Measurements from ENCODE around the gene IFIH1.

Gene IFIH1

GRCh38 chr2:162220368-162220767, 98.1 kb downstream of the IFIH1 start:
- H3K9me3 ChIP-seq (ENCODE audit: control insufficient read depth, low read length) = no peaks in the 10 kb centered on the region
- H3K18ac ChIP-seq (ENCODE audit: low read depth in 1 of 2, low read length in 2 of 2) = no peak overlapping the region
- no peak overlapping the region for H2BK5ac ChIP-seq (ENCODE audit: low read depth, low read length, poor library complexity, severe bottlenecking)
- no peak overlapping the region for H3K4me3 ChIP-seq (ENCODE audit: insufficient read depth in 1 of 2, low read depth in 1 of 2, low read length in 2 of 2)
- DNase-seq = no peak
- no peak overlapping the region for H2AK5ac ChIP-seq (ENCODE audit: low read length, severe bottlenecking)
- no peak overlapping the region for H2BK12ac ChIP-seq (ENCODE audit: low read length in 2 of 2)
- H2AFZ ChIP-seq (ENCODE audit: low read depth, low read length) = no peak overlapping the region
- no peak overlapping the region for H4K8ac ChIP-seq (ENCODE audit: low read length)
- H4K91ac ChIP-seq (ENCODE audit: low read length) = no peak overlapping the region
- H3K27me3 ChIP-seq (ENCODE audit: control insufficient read depth in 1 of 2, insufficient read depth in 1 of 2, low read length in 2 of 2) = no peaks in the 10 kb centered on the region
- H3K4me2 ChIP-seq (ENCODE audit: low read length, poor library complexity, severe bottlenecking) = no peak overlapping the region
- H3K4ac ChIP-seq (ENCODE audit: low read depth in 1 of 2, low read length in 2 of 2) = no peak overlapping the region
- no peaks in the 10 kb centered on the region for H3K4me1 ChIP-seq (ENCODE audit: control insufficient read depth, insufficient read depth, low read depth, low read length)
- WGBS = 94% methylated on average over 1 of the region's 1 CpG
- H3K27ac ChIP-seq (ENCODE audit: low read length, poor library complexity, severe bottlenecking) = no peak overlapping the region
- no peak overlapping the region for H2BK120ac ChIP-seq (ENCODE audit: low read depth, low read length)
- peak overlapping the region; percentile 59 for H3K9ac ChIP-seq (ENCODE audit: low read length)
- no peak overlapping the region for H2BK15ac ChIP-seq (ENCODE audit: low read depth, poor library complexity, severe bottlenecking)
- no peak overlapping the region for H3K23ac ChIP-seq (ENCODE audit: low read length in 2 of 2)
- H3K36me3 ChIP-seq (ENCODE audit: control insufficient read depth in 1 of 2, insufficient read depth in 2 of 2, low read depth in 1 of 2, low read length in 2 of 2) = peaks cover 0 to 99% of the 10 kb centered on the region in 2 experiments
- no peaks in the 10 kb centered on the region for H3K79me1 ChIP-seq (replicated peaks; ENCODE audit: low read length, poor library complexity, severe bottlenecking)
- no peak overlapping the region for H3K14ac ChIP-seq (ENCODE audit: low read length in 2 of 2)

- H4K8ac ChIP-seq (ENCODE audit: low read length) = no peak overlapping the region
- no peaks in the 10 kb centered on the region for H3K79me1 ChIP-seq (replicated peaks; ENCODE audit: low read length, poor library complexity, severe bottlenecking)
- H3K4ac ChIP-seq (ENCODE audit: low read depth in 1 of 2, low read length in 2 of 2) = no peak overlapping the region
- no peak overlapping the region for H3K4me2 ChIP-seq (ENCODE audit: low read length, poor library complexity, severe bottlenecking)
- no peak overlapping the region for H3K27ac ChIP-seq (ENCODE audit: low read length, poor library complexity, severe bottlenecking)
- H3K27me3 ChIP-seq (ENCODE audit: control insufficient read depth in 1 of 2, insufficient read depth in 1 of 2, low read length in 2 of 2) = no peaks in the 10 kb centered on the region
- no peak overlapping the region for H2BK15ac ChIP-seq (ENCODE audit: low read depth, poor library complexity, severe bottlenecking)
- no peak overlapping the region for H4K91ac ChIP-seq (ENCODE audit: low read length)
- H2BK12ac ChIP-seq (ENCODE audit: low read length in 2 of 2) = no peak overlapping the region
- H3K18ac ChIP-seq (ENCODE audit: low read depth in 1 of 2, low read length in 2 of 2) = no peak overlapping the region
- no peaks in the 10 kb centered on the region for H3K4me1 ChIP-seq (ENCODE audit: control insufficient read depth, insufficient read depth, low read depth, low read length)
- H2BK5ac ChIP-seq (ENCODE audit: low read depth, low read length, poor library complexity, severe bottlenecking) = no peak overlapping the region
- no peak overlapping the region for H2AFZ ChIP-seq (ENCODE audit: low read depth, low read length)
- no peak overlapping the region for H3K4me3 ChIP-seq (ENCODE audit: insufficient read depth in 1 of 2, low read depth in 1 of 2, low read length in 2 of 2)
- H3K14ac ChIP-seq (ENCODE audit: low read length in 2 of 2) = no peak overlapping the region
- H3K23ac ChIP-seq (ENCODE audit: low read length in 2 of 2) = no peak overlapping the region
- WGBS = 94% methylated on average over 2 of the region's 4 CpGs
- H2AK5ac ChIP-seq (ENCODE audit: low read length, severe bottlenecking) = no peak overlapping the region
- DNase-seq = no peak
- H3K9me3 ChIP-seq (ENCODE audit: control insufficient read depth, low read length) = no peaks in the 10 kb centered on the region
- H2BK120ac ChIP-seq (ENCODE audit: low read depth, low read length) = no peak overlapping the region
- peak overlapping the region; percentile 59 for H3K9ac ChIP-seq (ENCODE audit: low read length)
- H3K36me3 ChIP-seq (ENCODE audit: control insufficient read depth in 1 of 2, insufficient read depth in 2 of 2, low read depth in 1 of 2, low read length in 2 of 2) = peaks cover 0 to 99% of the 10 kb centered on the region in 2 experiments
Measured at GRCh38 chr2:162219426-162219825, 99.1 kb downstream of the IFIH1 start.

- H3K27ac ChIP-seq (ENCODE audit: low read length, poor library complexity, severe bottlenecking) = no peak overlapping the region
- no peaks in the 10 kb centered on the region for H3K79me1 ChIP-seq (replicated peaks; ENCODE audit: low read length, poor library complexity, severe bottlenecking)
- no peak overlapping the region for H3K4ac ChIP-seq (ENCODE audit: low read depth in 1 of 2, low read length in 2 of 2)
- peak overlapping the region; percentile 5 for H3K9ac ChIP-seq (ENCODE audit: low read length)
- H3K27me3 ChIP-seq (ENCODE audit: control insufficient read depth in 1 of 2, insufficient read depth in 1 of 2, low read length in 2 of 2) = no peaks in the 10 kb centered on the region
- no peak overlapping the region for H2BK12ac ChIP-seq (ENCODE audit: low read length in 2 of 2)
- no peak overlapping the region for H2BK5ac ChIP-seq (ENCODE audit: low read depth, low read length, poor library complexity, severe bottlenecking)
- no peak for DNase-seq
- WGBS = no CpG with 5 or more reads among the region's 1 CpG
- no peak overlapping the region for H3K4me3 ChIP-seq (ENCODE audit: insufficient read depth in 1 of 2, low read depth in 1 of 2, low read length in 2 of 2)
- peaks cover 0 to 97% of the 10 kb centered on the region in 2 experiments for H3K36me3 ChIP-seq (ENCODE audit: control insufficient read depth in 1 of 2, insufficient read depth in 2 of 2, low read depth in 1 of 2, low read length in 2 of 2)
- no peak overlapping the region for H2AK5ac ChIP-seq (ENCODE audit: low read length, severe bottlenecking)
- no peak overlapping the region for H4K91ac ChIP-seq (ENCODE audit: low read length)
- no peaks in the 10 kb centered on the region for H3K9me3 ChIP-seq (ENCODE audit: control insufficient read depth, low read length)
- no peak overlapping the region for H3K18ac ChIP-seq (ENCODE audit: low read depth in 1 of 2, low read length in 2 of 2)
- H3K14ac ChIP-seq (ENCODE audit: low read length in 2 of 2) = no peak overlapping the region
- no peak overlapping the region for H3K23ac ChIP-seq (ENCODE audit: low read length in 2 of 2)
- no peak overlapping the region for H4K8ac ChIP-seq (ENCODE audit: low read length)
- H3K4me2 ChIP-seq (ENCODE audit: low read length, poor library complexity, severe bottlenecking) = no peak overlapping the region
- H2BK120ac ChIP-seq (ENCODE audit: low read depth, low read length) = no peak overlapping the region
- H2BK15ac ChIP-seq (ENCODE audit: low read depth, poor library complexity, severe bottlenecking) = no peak overlapping the region
- no peaks in the 10 kb centered on the region for H3K4me1 ChIP-seq (ENCODE audit: control insufficient read depth, insufficient read depth, low read depth, low read length)
- no peak overlapping the region for H2AFZ ChIP-seq (ENCODE audit: low read depth, low read length)
Measured at GRCh38 chr2:162217598-162217997, 100.9 kb downstream of the IFIH1 start.
